ENCODE data around the gene ZNF546.

The ZNF546 gene

GRCh38 chr19:40055832-40056504 is 59.1 kb downstream of the ZNF546 start, which contains the start of gene ZNF780B:
TSS of gene ZNF780B (minus strand) at chr19:40056231. CDS start at chr19:40050332, 5,899 bp downstream.
- no peak for TF ChIP-seq CTCF (IDR thresholded peaks at IDR 0.05; ENCODE audit: low read depth, low read length)
- Histone ChIP-seq H3K4me3 (ENCODE audit: low read depth, low read length) (peak within 1 kb of the TSS; percentile 66), H3K9me3 (ENCODE audit: severe bottlenecking) (peaks cover 2% of the 10 kb centered on the region), H3K27me3 (ENCODE audit: insufficient read depth, low read depth, severe bottlenecking) (no peaks in the 10 kb centered on the region), H3K27ac (peak within 1 kb of the TSS; percentile 57), H3K36me3 (peaks cover 3% of the 10 kb centered on the region)
- DNase-seq, result peak; percentile 68

- no peak for TF ChIP-seq CTCF (IDR thresholded peaks at IDR 0.05; ENCODE audit: low read depth, low read length)
- Histone ChIP-seq H3K27ac (no peak overlapping the region), H3K9me3 (ENCODE audit: severe bottlenecking) (peaks cover 2% of the 10 kb centered on the region), H3K27me3 (ENCODE audit: insufficient read depth, low read depth, severe bottlenecking) (no peaks in the 10 kb centered on the region), H3K36me3 (peaks cover 3% of the 10 kb centered on the region), H3K4me3 (ENCODE audit: low read depth, low read length) (peak overlapping the region; percentile 66)
- no peak for DNase-seq
Observed at GRCh38 chr19:40056505-40056904, 59.6 kb downstream of the ZNF546 start.

GRCh38 chr19:40057166-40057565 is 60.3 kb downstream of the ZNF546 start:
- Histone ChIP-seq H3K27ac (no peak overlapping the region), H3K9me3 (ENCODE audit: severe bottlenecking) (peaks cover 2% of the 10 kb centered on the region), H3K27me3 (ENCODE audit: insufficient read depth, low read depth, severe bottlenecking) (no peaks in the 10 kb centered on the region), H3K36me3 (peaks cover 3% of the 10 kb centered on the region), H3K4me3 (ENCODE audit: low read depth, low read length) (no peak overlapping the region)
- no peak for DNase-seq
- TF ChIP-seq CTCF (IDR thresholded peaks at IDR 0.05; ENCODE audit: low read depth, low read length), result no peak

- Histone ChIP-seq H3K27me3 (ENCODE audit: insufficient read depth, low read depth, severe bottlenecking) (no peaks in the 10 kb centered on the region), H3K4me3 (ENCODE audit: low read depth, low read length) (no peak overlapping the region), H3K27ac (no peak overlapping the region), H3K9me3 (ENCODE audit: severe bottlenecking) (peaks cover 2% of the 10 kb centered on the region), H3K36me3 (peaks cover 3% of the 10 kb centered on the region; the same call in 1 of the 2 replicates)
- no peak for TF ChIP-seq CTCF (IDR thresholded peaks at IDR 0.05; ENCODE audit: low read depth, low read length)
- no peak for DNase-seq
Observed at GRCh38 chr19:40059624-40060023, 62.8 kb downstream of the ZNF546 start.

GRCh38 chr19:40070058-40070457 is 73.2 kb downstream of the ZNF546 start:
- Histone ChIP-seq H3K4me3 (ENCODE audit: low read depth, low read length) (no peak overlapping the region), H3K9me3 (ENCODE audit: severe bottlenecking) (no peaks in the 10 kb centered on the region), H3K27ac (no peak overlapping the region), H3K27me3 (ENCODE audit: insufficient read depth, low read depth, severe bottlenecking) (no peaks in the 10 kb centered on the region), H3K36me3 (peaks cover 13% of the 10 kb centered on the region)
- TF ChIP-seq CTCF (IDR thresholded peaks at IDR 0.05; ENCODE audit: low read depth, low read length), result no peak
- DNase-seq, result no peak

Data from WERI-Rb-1 (cell line).